ACHN (cell line): ENCODE measurements around the gene HOMEZ.
"Not testable (repeated sequence)": the region's sequence is repeated elsewhere in the genome, so short reads cannot be mapped to it uniquely, and the experiment has no call there.

Source experiments
- DNase-seq: peaks from one replicate; pipeline ENCODE4 v3.0.0-alpha.2; 2015
- in situ Hi-C: cut with HindIII; loops from 2 replicates; pipeline ENCODE4 v1.10.0; 2017; ENCODE audit warnings: low sequenced_read_pairs, low pct_ligation_motif_present, low pct_unique_long_range_greater_than_20kb

The HOMEZ gene

DNA sequence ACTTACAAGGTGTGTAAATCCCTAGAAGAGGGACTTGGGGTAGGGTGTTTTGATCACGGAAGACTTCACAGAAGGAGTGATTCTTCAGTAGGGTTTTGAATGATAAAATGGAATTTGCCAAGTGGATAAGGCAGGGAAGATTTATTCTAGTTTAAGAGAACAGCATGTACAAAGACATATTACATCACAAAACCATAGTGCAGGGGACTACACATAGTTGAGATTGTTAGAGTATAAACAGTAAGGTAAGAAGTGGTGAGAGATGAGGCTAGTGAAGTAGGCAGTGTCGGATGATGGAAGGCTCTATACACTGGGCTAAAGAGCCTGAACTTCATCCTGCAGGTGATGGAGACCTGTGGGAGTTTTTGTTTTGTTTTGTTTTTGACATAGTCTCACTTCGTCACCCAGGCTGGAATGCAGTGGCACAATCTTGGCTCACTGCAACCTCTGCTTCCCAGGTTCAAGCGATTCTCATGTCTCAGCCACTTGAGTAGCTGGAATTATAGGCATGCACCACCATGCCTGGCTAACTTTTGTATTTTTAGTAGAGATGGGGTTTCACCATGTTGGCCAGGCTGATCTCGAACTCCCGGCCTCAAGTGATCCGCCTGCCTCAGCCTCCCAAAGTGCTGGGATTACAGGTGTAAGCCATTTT is 44.7 kb downstream of the HOMEZ start:
- in situ Hi-C loops, DNase-seq: not testable (repeated sequence)

DNA sequence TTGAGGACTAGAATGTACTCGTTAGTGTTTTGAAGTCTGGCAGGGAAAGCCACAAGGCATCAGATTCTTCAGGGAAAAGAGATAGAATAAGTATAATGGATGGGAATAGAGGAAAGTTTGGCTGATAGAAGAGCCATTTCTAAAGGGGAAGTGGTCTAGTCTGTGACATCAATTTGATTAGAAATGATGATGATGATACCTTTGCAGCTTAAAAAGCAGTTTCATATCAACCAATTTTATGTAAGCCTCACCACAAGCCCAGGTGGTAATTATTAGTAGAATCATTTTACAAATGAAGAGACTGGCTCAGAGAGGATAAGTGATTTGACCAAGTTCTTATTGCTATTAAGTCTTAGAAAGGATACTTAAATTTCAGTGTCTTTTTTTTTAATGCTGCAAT is 45.3 kb downstream of the HOMEZ start:
- in situ Hi-C loops, result no loop called here
- no peak for DNase-seq

DNA sequence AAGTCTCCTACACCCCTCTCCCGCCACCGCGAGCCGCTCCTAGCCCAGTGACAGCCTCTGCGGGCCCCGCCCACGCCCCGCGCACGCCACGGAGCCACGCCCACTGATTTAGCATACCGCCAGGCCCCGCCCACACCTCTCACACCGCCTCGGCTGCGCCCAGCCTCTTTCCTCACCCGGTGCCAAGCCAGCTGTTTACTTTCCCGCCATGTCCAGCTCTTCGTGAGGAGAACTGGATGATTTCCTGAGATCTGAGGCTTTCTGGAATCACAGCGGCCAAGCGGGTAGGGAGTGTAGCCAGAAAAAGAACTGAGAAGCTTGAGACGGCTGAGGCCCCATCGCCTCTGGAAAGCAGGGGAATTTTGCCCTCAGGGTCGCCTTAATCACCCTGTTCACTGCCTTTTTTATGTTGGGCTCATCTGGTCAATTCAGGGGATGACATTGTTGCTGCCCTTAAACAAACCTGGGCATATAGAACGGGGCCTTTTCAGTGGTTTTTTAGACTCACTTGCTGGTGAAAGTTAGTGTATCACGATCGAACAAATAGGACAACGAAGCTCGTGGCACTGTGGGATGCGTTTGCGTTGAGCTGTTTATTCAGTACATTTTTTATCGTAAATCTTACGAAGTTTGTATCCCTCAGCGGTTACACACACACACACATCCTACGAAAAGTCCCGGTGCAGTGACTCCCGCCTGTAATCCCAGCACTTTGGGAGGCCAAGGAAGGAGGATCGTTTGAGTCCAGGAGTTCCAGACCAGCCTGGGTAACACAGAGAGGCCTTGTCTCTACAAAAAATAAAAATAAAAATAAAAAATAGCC is 47.9 kb downstream of the HOMEZ start, which contains the start of gene RNF212B:
RNF212B (plus strand) TSS at position 165 of the 823 bp plus-strand sequence. CDS start 2,410 bp downstream, outside the sequence.
- in situ Hi-C loops, result no loop called here
- DNase-seq, result peak; percentile 77

DNA sequence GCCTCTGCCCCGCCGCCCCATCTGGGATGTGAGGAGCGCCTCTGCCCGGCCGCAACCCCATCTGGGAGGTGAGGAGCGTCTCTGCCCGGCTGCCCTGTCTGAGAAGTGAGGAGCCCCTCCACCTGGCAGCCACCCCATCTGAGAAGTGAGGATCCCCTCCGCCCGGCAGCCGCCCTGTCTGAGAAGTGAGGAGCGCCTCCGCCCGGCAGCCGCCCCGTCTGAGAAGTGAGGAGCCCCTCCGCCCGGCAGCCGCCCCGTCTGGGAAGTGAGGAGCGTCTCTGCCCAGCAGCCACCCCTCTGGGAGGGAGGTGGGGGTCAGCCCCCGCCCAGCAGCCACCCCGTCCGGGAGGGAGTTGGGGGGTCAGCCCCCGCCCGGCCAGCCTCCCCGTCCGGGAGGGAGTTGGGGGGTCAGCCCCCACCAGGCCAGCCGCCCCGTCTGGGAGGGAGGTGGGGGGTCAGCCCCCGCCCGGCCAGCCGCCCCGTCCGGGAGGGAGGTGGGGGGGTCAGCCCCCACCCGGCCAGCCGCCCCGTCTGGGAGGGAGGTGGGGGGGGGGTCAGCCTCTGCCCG is 53.6 kb downstream of the HOMEZ start:
- in situ Hi-C loops, result not testable (repeated sequence)

DNA sequence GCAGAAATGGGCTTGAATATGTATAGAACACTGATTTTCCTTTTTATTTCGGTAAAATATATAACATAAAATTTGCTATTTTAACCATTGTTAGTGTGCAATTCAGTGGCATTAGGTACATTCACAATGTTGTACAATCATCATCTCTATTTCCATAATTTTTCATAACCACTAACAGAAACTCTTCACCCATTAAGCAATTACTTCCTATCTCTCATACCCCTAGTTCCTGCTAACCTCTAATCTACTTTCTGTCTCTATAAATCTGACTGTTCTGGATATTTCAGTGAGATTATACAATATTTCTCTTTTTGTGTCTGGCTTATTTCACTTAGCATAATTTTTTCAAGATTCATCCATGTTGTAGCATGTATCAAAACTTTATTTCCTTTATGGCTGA is 57.1 kb downstream of the HOMEZ start:
- DNase-seq, result no peak

More for the DNA sequence above, 53.6 kb downstream of the HOMEZ start:
- not testable (repeated sequence) for DNase-seq

DNA sequence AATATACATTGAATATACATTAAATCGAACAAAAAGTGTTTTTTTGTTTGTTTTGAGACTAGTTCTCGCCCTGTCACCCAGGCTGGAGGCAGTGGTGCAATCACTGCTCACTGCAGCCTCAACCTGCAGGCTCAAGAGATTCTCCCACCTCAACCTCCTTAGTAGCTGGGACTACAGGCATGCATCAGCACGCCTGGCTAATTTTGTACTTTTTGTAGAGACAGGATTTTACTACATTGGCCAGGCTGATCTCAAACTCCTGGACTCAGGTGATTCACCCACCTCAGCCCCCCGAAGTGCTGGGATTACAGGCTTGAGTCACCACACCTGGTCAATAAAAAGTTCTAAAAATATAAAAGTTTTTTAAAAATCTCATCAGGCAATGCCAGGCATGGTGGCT is 58.4 kb downstream of the HOMEZ start:
- DNase-seq, result no peak
- in situ Hi-C loops, result no loop called here

More for the DNA sequence above, 57.1 kb downstream of the HOMEZ start:
- in situ Hi-C loops, result no loop called here

DNA sequence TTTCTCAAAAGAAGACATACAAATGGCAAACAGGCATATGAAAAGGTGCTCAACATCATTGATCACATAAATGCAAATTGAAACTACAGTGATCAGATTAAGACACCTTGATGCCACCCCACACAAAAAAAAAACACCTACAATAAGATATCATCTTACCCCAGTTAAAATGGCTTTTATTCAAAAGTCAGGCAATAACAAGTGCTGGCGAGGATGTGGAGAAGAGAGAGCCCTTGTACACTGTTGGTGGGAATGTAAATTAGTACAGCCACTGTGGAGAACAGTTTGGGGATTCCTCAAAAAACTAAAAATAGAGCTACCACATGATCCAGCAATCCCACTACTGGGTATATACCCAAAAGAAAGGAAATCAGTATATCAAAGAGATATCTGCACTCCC is 61.0 kb downstream of the HOMEZ start:
- DNase-seq, in situ Hi-C loops: not testable (repeated sequence)
